RWPE2 (cell line): Measurements from ENCODE around the gene SRP19.

Experiments
- ATAC-seq: fragments of 200-7000 bp; cut with Tn5 transposase; 3 replicates; pipeline ENCODE4 v1.9.1; 2021; ENCODE audit warnings: low read depth
- DNase-seq: peaks from one replicate; pipeline ENCODE4 v3.0.0-alpha.2; 2020; ENCODE audit warnings: low spot score
- H3K27ac ChIP-seq: fragments of 450-650 bp; 2 replicates; pipeline ENCODE4 v1.5.1; 2017; ENCODE audit warnings: mild to moderate bottlenecking; ENCODE audit not compliant: poor library complexity, severe bottlenecking
- H3K27me3 ChIP-seq: fragments of 250-450 bp; sonication (Bioruptor Pico); 2 replicates; pipeline ENCODE4 v1.5.1; 2021; ENCODE audit warnings: mild to moderate bottlenecking, moderate library complexity; ENCODE audit not compliant: insufficient read depth, poor library complexity, severe bottlenecking
- H3K36me3 ChIP-seq: fragments of 250-450 bp; sonication (Bioruptor Pico); 2 replicates; pipeline ENCODE4 v1.5.1; 2020; ENCODE audit warnings: low read depth, mild to moderate bottlenecking, moderate library complexity
- H3K4me1 ChIP-seq: fragments of 250-450 bp; sonication (Bioruptor Pico); 2 replicates; pipeline ENCODE4 v1.5.1; 2021; ENCODE audit warnings: mild to moderate bottlenecking, moderate library complexity; ENCODE audit not compliant: insufficient read depth, poor library complexity, severe bottlenecking
- H3K4me3 ChIP-seq: fragments of 250-450 bp; sonication (Bioruptor Pico); 2 replicates; pipeline ENCODE4 v1.5.1; 2021; ENCODE audit warnings: mild to moderate bottlenecking, moderate library complexity; ENCODE audit not compliant: severe bottlenecking
- H3K9me3 ChIP-seq: fragments of 250-450 bp; sonication (Bioruptor Pico); 2 replicates; pipeline ENCODE4 v1.5.1; 2021; ENCODE audit warnings: mild to moderate bottlenecking, moderate library complexity; ENCODE audit not compliant: severe bottlenecking
- TF ChIP-seq, protein P1 (sequence below): fragments of 450-650 bp; IDR thresholded peaks from one replicate; pipeline ENCODE4 v1.5.1; 2017; ENCODE audit warnings: mild to moderate bottlenecking, moderate library complexity; ENCODE audit not compliant: poor library complexity, severe bottlenecking

The SRP19 gene

DNA sequence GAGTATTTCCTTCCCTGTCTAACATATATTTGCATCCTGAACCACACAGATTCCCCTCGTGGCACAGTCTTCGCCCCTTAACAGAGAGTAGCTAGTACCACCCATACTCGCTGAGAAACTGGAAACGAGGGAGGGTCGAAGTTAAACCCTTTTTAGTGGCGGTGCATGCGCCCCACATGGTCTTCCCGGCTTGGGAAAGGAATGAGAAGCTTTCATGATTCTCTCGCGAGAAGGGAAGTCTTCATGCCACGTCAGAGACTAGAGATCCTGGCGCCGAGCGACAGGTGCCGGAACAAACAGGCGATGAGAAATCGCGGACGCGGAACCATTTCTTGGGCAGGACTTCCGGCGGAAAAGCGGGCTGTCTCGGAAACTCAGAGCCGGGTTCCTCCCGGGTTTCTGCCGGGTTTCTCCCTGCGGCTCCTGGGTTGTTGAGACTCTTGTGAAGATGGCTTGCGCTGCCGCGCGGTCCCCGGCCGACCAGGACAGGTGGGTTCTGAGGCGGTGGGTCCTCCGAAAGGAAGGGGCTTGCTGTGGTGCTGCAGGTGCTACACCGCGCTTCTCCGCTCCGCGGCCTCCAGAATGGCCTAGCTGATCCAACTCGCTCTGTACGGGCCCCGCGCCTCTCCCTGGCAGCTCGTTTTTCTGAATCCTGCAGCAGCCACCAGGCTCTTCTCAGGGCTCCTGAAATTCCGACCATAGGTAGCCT, at the start of gene SRP19:
SRP19 (plus strand) TSS at position 359 of the 709 bp plus-strand sequence; CDS start at position 449, 90 bp downstream.
- Histone ChIP-seq H3K27me3 (no peaks in the 10 kb centered on the region), H3K9me3 (no peaks in the 10 kb centered on the region), H3K27ac (peak within 1 kb of the TSS; percentile 51), H3K4me1 (peaks cover 15% of the 10 kb centered on the region), H3K36me3 (peaks cover 43% of the 10 kb centered on the region), H3K4me3 (peak within 1 kb of the TSS; percentile 92)
- ATAC-seq (peak; percentile 94), DNase-seq (peak; percentile 96)
- TF ChIP-seq, protein P1, sequence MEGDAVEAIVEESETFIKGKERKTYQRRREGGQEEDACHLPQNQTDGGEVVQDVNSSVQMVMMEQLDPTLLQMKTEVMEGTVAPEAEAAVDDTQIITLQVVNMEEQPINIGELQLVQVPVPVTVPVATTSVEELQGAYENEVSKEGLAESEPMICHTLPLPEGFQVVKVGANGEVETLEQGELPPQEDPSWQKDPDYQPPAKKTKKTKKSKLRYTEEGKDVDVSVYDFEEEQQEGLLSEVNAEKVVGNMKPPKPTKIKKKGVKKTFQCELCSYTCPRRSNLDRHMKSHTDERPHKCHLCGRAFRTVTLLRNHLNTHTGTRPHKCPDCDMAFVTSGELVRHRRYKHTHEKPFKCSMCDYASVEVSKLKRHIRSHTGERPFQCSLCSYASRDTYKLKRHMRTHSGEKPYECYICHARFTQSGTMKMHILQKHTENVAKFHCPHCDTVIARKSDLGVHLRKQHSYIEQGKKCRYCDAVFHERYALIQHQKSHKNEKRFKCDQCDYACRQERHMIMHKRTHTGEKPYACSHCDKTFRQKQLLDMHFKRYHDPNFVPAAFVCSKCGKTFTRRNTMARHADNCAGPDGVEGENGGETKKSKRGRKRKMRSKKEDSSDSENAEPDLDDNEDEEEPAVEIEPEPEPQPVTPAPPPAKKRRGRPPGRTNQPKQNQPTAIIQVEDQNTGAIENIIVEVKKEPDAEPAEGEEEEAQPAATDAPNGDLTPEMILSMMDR = no peak

DNA sequence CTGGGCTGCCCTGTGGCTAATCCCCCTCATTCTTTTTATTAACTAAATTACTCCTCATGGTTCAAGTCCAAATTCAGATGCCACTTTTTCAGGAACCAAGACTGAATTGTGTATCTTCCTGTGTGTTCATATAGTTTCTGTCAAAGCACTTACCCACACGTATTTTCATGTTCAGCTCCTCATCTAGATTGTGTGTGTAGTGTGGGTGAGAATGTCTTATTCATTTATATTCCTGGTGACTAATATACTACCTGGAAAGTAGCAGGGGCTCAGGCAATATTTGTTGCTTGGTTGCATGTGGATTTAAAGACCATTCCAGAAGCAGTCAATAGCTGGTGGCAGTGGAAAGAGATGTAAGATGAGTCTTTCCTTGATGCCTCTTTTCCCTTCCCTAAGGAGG, 48.5 kb upstream of the SRP19 start:
- no peaks in the 10 kb centered on the region for H3K27me3 ChIP-seq
- no peak for DNase-seq
- no peak overlapping the region for H3K4me3 ChIP-seq
- no peak overlapping the region for H3K27ac ChIP-seq
- TF ChIP-seq, protein P1 = no peak
- ATAC-seq = peak; percentile 12; the same call in 1 of the 3 replicates
- no peaks in the 10 kb centered on the region for H3K9me3 ChIP-seq
- peaks cover 25% of the 10 kb centered on the region for H3K36me3 ChIP-seq
- no peaks in the 10 kb centered on the region for H3K4me1 ChIP-seq

DNA sequence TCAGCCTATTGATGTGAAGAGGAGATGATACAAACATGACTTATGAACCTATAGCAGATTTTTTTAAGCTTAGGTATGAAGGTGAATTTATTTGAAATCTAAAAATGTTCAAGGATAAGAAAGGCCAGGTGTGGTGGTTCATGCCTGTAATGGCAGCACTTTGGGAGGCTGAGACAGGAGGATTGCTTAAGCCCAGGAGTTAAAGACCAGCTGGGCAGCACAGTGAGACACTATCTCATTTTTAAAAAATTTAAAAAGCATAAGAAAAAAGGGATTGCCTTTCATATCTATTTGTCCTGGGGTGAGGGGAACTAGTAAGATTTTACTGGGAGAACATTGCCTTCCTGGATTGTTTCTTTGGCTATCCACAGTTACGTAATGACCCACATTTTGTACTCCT, 40.8 kb upstream of the SRP19 start:
- Histone ChIP-seq H3K27me3 (no peaks in the 10 kb centered on the region), H3K4me1 (no peaks in the 10 kb centered on the region), H3K9me3 (no peaks in the 10 kb centered on the region), H3K36me3 (peaks cover 62% of the 10 kb centered on the region), H3K4me3 (no peak overlapping the region), H3K27ac (no peak overlapping the region)
- TF ChIP-seq, protein P1 = no peak
- ATAC-seq = no peak
- DNase-seq = no peak

DNA sequence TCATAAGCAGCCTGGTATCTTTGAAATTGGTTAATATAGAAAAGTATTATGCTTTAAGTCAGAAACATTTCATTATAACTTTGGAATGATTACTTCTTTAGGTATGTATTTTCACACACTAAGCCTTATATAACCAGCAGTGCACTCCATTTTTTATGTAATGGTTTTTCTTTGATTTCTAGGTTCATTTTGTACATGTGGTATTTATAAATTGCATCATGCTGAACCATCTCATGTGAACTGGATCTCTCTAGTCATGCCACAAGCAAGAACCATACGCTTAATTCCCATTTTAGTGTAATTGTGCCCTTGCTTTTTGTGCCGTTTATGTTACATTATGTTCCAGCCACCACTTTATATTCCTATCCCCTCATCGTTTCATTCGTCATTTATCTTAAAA, 38.6 kb upstream of the SRP19 start:
- TF ChIP-seq, protein P1 = no peak
- DNase-seq (no peak), ATAC-seq (no peak)
- Histone ChIP-seq H3K36me3 (peaks cover 58% of the 10 kb centered on the region), H3K4me3 (no peak overlapping the region), H3K27me3 (no peaks in the 10 kb centered on the region), H3K4me1 (no peaks in the 10 kb centered on the region), H3K9me3 (no peaks in the 10 kb centered on the region), H3K27ac (no peak overlapping the region)

DNA sequence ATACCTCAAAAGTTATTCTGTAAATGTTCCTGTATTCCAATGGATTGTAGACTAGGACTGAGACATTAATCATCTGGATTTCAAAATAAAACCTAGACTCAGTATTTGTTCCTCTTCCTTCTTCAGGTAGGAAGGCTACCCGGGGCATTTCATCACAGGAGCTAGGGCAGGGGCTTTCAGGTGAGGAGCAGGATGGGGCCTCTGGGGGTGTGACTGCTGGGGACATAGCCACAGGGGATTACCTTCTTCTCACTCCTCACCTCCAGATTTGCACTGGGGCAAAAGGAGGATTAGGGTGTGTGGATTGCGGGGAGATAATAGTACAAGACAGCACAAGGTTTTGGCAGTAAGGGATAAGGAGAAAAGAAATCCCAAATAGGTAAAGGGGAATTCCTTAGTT, 37.9 kb upstream of the SRP19 start:
- H3K4me3 ChIP-seq = no peak overlapping the region
- peaks cover 61% of the 10 kb centered on the region for H3K36me3 ChIP-seq
- no peaks in the 10 kb centered on the region for H3K27me3 ChIP-seq
- no peaks in the 10 kb centered on the region for H3K9me3 ChIP-seq
- DNase-seq (no peak), ATAC-seq (no peak)
- TF ChIP-seq, protein P1 = no peak
- H3K4me1 ChIP-seq = no peaks in the 10 kb centered on the region
- H3K27ac ChIP-seq = no peak overlapping the region
